C4-2B (cell line): ENCODE results near the gene SNAPC1.
"Not testable (repeated sequence)": the region's sequence is repeated elsewhere in the genome, so short reads cannot be mapped to it uniquely, and the experiment has no call there.

Source experiments
- H3K27ac ChIP-seq: fragments of 450-650 bp; 2 replicates; pipeline ENCODE4 v1.5.1; 2017
- CTCF ChIP-seq: fragments of 450-650 bp; conservative IDR thresholded peaks from 2 replicates; pipeline ENCODE4 v1.5.1; 2017; ENCODE audit warnings: mild to moderate bottlenecking
- ZFX ChIP-seq: fragments of 450-650 bp; IDR thresholded peaks from 2 replicates; pipeline ENCODE4 v1.6.1; 2017

The SNAPC1 gene

GRCh38 chr14:61750708-61751474 is 11.3 kb upstream of the SNAPC1 start:
- H3K27ac ChIP-seq: peak overlapping the region; percentile 35
- TF ChIP-seq ZFX (no peak), CTCF (no peak)

DNA sequence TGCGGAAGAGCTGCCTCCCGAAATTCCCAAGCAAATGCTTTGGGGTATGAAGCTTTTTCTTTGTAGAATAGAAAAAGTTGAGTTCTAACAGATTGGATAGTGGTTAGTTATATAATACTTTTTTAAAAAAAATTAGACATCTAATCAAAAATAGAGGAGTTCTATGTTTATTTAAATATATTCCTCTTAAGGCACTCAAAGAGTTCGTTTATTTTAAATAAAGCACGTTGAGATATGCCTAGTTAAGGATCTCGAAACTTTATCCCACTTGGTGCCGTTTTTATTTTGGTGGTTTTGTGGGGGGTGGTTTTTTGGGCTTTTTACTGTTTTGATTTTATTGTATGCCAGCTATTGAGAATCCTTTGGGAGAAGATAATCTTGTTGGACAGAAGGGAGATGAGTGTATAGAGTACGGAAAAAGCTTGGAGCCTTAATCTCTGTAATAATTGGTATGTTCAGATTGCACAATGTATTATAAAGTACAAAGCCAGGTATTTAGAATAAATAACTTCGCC is 10.7 kb upstream of the SNAPC1 start:
- H3K27ac ChIP-seq: peak overlapping the region; percentile 35
- TF ChIP-seq ZFX (no peak), CTCF (no peak)

GRCh38 chr14:61752626-61753025 is 9.6 kb upstream of the SNAPC1 start:
- H3K27ac ChIP-seq: no peak overlapping the region
- TF ChIP-seq ZFX: no peak
- TF ChIP-seq CTCF: no peak

GRCh38 chr14:61753631-61754030 is 8.6 kb upstream of the SNAPC1 start:
- TF ChIP-seq ZFX (no peak), CTCF (no peak)
- no peak overlapping the region for H3K27ac ChIP-seq

GRCh38 chr14:61754627-61755381 is 7.4 kb upstream of the SNAPC1 start:
- TF ChIP-seq ZFX (no peak), CTCF (no peak)
- no peak overlapping the region for H3K27ac ChIP-seq

DNA sequence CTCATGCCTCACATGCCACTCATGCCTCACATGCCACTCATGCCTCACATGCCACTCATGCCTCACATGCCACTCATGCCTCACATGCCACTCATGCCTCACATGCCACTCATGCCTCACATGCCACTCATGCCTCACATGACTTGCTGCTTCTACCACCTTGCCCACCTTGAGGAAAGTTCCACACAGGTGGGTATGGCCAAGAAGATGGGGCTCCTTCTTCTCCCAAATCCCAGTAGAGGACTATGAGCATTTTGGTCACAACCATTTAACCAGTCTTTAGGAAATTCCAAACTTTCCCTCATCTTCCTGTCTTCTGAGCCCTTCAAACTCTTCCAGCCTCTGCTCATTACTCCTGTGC is 6.9 kb upstream of the SNAPC1 start:
- H3K27ac ChIP-seq: not testable (repeated sequence)

DNA sequence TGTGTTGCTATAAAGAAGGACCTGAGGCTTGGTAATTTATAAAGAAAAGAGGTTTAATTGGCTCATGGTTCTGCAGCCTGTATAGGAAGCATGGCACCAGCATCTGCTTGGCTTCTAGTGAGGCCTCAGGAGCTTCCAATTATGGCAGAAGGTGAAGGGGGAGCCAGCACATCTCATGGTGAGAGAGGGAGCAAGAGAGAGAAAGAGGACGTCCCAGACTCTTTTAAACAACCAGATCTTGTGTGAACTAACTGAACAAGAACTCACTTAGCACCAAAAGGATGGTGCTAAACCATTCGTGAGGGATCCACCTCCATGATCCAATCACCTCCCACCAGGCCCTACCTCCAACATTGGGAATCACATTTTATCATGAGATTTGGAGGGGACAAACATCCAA is 6.1 kb upstream of the SNAPC1 start:
- no peak overlapping the region for H3K27ac ChIP-seq

More for the DNA sequence above, 6.1 kb upstream of the SNAPC1 start:
- no peak for TF ChIP-seq ZFX
- no peak for TF ChIP-seq CTCF
